Upper lobe of right lung (tissue), 1 donor: ENCODE measurements around the gene GYS2. TPM values are rescaled to one million over a fixed set of nuclear protein-coding genes. Genes with fewer than 3 reads are reported as not detected.

ENCODE experiments used
- ATAC-seq: fragments of 200-7000 bp; cut with Tn5 transposase; one replicate; pipeline ENCODE4 v1.9.1; 2020; ENCODE audit warnings: mild to moderate bottlenecking, moderate library complexity
- DNase-seq: peaks from one replicate; pipeline ENCODE4 v3.0.0-alpha.2; 2020
- H3K27ac ChIP-seq: fragments of 200-600 bp; one replicate; pipeline ENCODE4 v1.8.0; 2022
- H3K27me3 ChIP-seq: fragments of 200-600 bp; one replicate; pipeline ENCODE4 v1.8.0; 2022; ENCODE audit warnings: mild to moderate bottlenecking
- H3K36me3 ChIP-seq: fragments of 200-600 bp; one replicate; pipeline ENCODE4 v1.8.0; 2022
- H3K4me1 ChIP-seq: fragments of 200-600 bp; one replicate; pipeline ENCODE4 v1.8.0; 2022
- H3K4me3 ChIP-seq: fragments of 200-600 bp; one replicate; pipeline ENCODE4 v1.8.0; 2022; ENCODE audit warnings: mild to moderate bottlenecking
- H3K9me3 ChIP-seq: fragments of 200-600 bp; one replicate; pipeline ENCODE4 v1.8.0; 2022
- CTCF ChIP-seq: fragments of 200-600 bp; IDR thresholded peaks from one replicate; pipeline ENCODE4 v1.8.0; 2022; ENCODE audit warnings: antibody characterized with exemption
- intact Hi-C: fragments of 100-400 bp; cut with DNase I; formaldehyde crosslinking; loops from one replicate; pipeline ENCODE4 v1.11.0; 2022
- total RNA-seq: library from RNA; stranded (reverse); fragmentation: NEBNext Ultra II Directional; extraction: Animal tissue kit (Norgen Biotek cat#: 25700); gene quantifications from one replicate; pipeline ENCODE4 v1.2.1, GENCODE V29; 2021
- donor health status: DM: no; HTN: yes; CAD: no; lungs with severe emphysema.

GYS2 gene
- total RNA-seq, 1 donor from 2014 or later, result not detected

- intact Hi-C loops, result no loop called here
- Histone ChIP-seq H3K36me3 (no peaks in the 10 kb centered on the region), H3K9me3 (no peaks in the 10 kb centered on the region), H3K27ac (no peak overlapping the region), H3K4me1 (no peaks in the 10 kb centered on the region), H3K4me3 (no peak overlapping the region), H3K27me3 (no peaks in the 10 kb centered on the region)
- DNase-seq (no peak), ATAC-seq (no peak)
- no peak for TF ChIP-seq CTCF
Measured at GRCh38 chr12:21539797-21540196, 64.8 kb downstream of the GYS2 start.

GRCh38 chr12:21538061-21538653 lies 66.5 kb downstream of the GYS2 start:
- no peaks in the 10 kb centered on the region for H3K4me1 ChIP-seq
- H3K36me3 ChIP-seq, result no peaks in the 10 kb centered on the region
- TF ChIP-seq CTCF, result no peak
- intact Hi-C loops, result no loop called here
- no peaks in the 10 kb centered on the region for H3K9me3 ChIP-seq
- ATAC-seq, result no peak
- H3K4me3 ChIP-seq, result no peak overlapping the region
- DNase-seq, result no peak
- H3K27me3 ChIP-seq, result no peaks in the 10 kb centered on the region
- no peak overlapping the region for H3K27ac ChIP-seq

GRCh38 chr12:21529456-21529855 lies 75.2 kb downstream of the GYS2 start:
- intact Hi-C loops, result no loop called here

GRCh38 chr12:21528953-21529352 lies 75.7 kb downstream of the GYS2 start:
- DNase-seq (no peak), ATAC-seq (peak; percentile 71)
- H3K4me3 ChIP-seq, result no peak overlapping the region
- no peak overlapping the region for H3K27ac ChIP-seq
- no peaks in the 10 kb centered on the region for H3K9me3 ChIP-seq
- H3K27me3 ChIP-seq, result no peaks in the 10 kb centered on the region
- no peak for TF ChIP-seq CTCF
- no peaks in the 10 kb centered on the region for H3K4me1 ChIP-seq
- intact Hi-C loops, result no loop called here
- no peaks in the 10 kb centered on the region for H3K36me3 ChIP-seq

More at GRCh38 chr12:21529456-21529855, 75.2 kb downstream of the GYS2 start:
- ATAC-seq (no peak), DNase-seq (no peak)
- Histone ChIP-seq H3K27me3 (no peaks in the 10 kb centered on the region), H3K4me3 (no peak overlapping the region), H3K4me1 (no peaks in the 10 kb centered on the region), H3K9me3 (no peaks in the 10 kb centered on the region), H3K27ac (no peak overlapping the region), H3K36me3 (no peaks in the 10 kb centered on the region)
- no peak for TF ChIP-seq CTCF

- H3K4me3 ChIP-seq, result peak overlapping the region; percentile 58
- DNase-seq, result peak; percentile 77
- no peaks in the 10 kb centered on the region for H3K9me3 ChIP-seq
- no peaks in the 10 kb centered on the region for H3K36me3 ChIP-seq
- ATAC-seq, result peak; percentile 91
- intact Hi-C loops, result no loop called here
- no peaks in the 10 kb centered on the region for H3K4me1 ChIP-seq
- TF ChIP-seq CTCF, result no peak
- H3K27me3 ChIP-seq, result no peaks in the 10 kb centered on the region
- H3K27ac ChIP-seq, result no peak overlapping the region
Measured at GRCh38 chr12:21527451-21528180, 77.0 kb downstream of the GYS2 start.
